ENCODE results near the gene RNF146.

The RNF146 gene

GRCh38 chr6:127282184-127282583 is 15.5 kb downstream of the RNF146 start:
- no peak for TF ChIP-seq EZH2phosphoT487 (IDR thresholded peaks at IDR 0.05; ENCODE audit: low read length)
- Histone ChIP-seq H3K27me3 (replicated peaks; ENCODE audit: insufficient read depth, low read length) (no peaks in the 10 kb centered on the region), H3K4me1 (ENCODE audit: low read length) (no peaks in the 10 kb centered on the region), H3K9me3 (replicated peaks; ENCODE audit: insufficient read depth, low read length) (no peaks in the 10 kb centered on the region), H3F3A (ENCODE audit: insufficient read depth, low read length) (no peaks in the 10 kb centered on the region), H3K9ac (ENCODE audit: low read length) (no peak overlapping the region), H3K4me2 (ENCODE audit: low read depth, low read length) (no peak overlapping the region), H2AFZ (ENCODE audit: low read length) (no peak overlapping the region), H3K9me2 (replicated peaks; ENCODE audit: insufficient read depth, low read length) (no peaks in the 10 kb centered on the region), H3K79me2 (ENCODE audit: low read length) (no peaks in the 10 kb centered on the region), H3K4me3 (ENCODE audit: low read length) (no peak overlapping the region), H3K27ac (ENCODE audit: low read length) (no peak overlapping the region), H4K20me1 (ENCODE audit: insufficient read depth, low read length) (no peaks in the 10 kb centered on the region), H3K36me3 (replicated peaks; ENCODE audit: insufficient read depth, low read length) (no peaks in the 10 kb centered on the region)
- DNase-seq = no peak

- no peaks in the 10 kb centered on the region for H3K36me3 ChIP-seq (replicated peaks; ENCODE audit: insufficient read depth, low read length)
- DNase-seq = no peak
- TF ChIP-seq CTCF (IDR thresholded peaks at IDR 0.05; ENCODE audit: low read length) = no peak
- H4K20me1 ChIP-seq (ENCODE audit: insufficient read depth, low read length) = no peaks in the 10 kb centered on the region
- H3K4me2 ChIP-seq (ENCODE audit: low read depth, low read length) = no peak overlapping the region
- no peak overlapping the region for H2AFZ ChIP-seq (ENCODE audit: low read length)
- no peaks in the 10 kb centered on the region for H3K4me1 ChIP-seq (ENCODE audit: low read length)
- peaks cover 2% of the 10 kb centered on the region; the same call in 1 of the 2 replicates for H3F3A ChIP-seq (ENCODE audit: insufficient read depth, low read length)
- H3K9me3 ChIP-seq (replicated peaks; ENCODE audit: insufficient read depth, low read length) = no peaks in the 10 kb centered on the region
- no peaks in the 10 kb centered on the region for H3K9me2 ChIP-seq (replicated peaks; ENCODE audit: insufficient read depth, low read length)
- no peak overlapping the region for H3K9ac ChIP-seq (ENCODE audit: low read length)
- no peaks in the 10 kb centered on the region for H3K27me3 ChIP-seq (replicated peaks; ENCODE audit: insufficient read depth, low read length)
- H3K79me2 ChIP-seq (ENCODE audit: low read length) = no peaks in the 10 kb centered on the region
- no peak overlapping the region for H3K27ac ChIP-seq (ENCODE audit: low read length)
- H3K4me3 ChIP-seq (ENCODE audit: low read length) = no peak overlapping the region
Measured at GRCh38 chr6:127288705-127289104, 22.0 kb downstream of the RNF146 start.

- no peaks in the 10 kb centered on the region for H3K4me1 ChIP-seq (ENCODE audit: low read length)
- H2AFZ ChIP-seq (ENCODE audit: low read length) = no peak overlapping the region
- no peak overlapping the region for H3K9ac ChIP-seq (ENCODE audit: low read length)
- H3K9me2 ChIP-seq (replicated peaks; ENCODE audit: insufficient read depth, low read length) = no peaks in the 10 kb centered on the region
- no peak for DNase-seq
- H3K4me2 ChIP-seq (ENCODE audit: low read depth, low read length) = no peak overlapping the region
- no peaks in the 10 kb centered on the region for H4K20me1 ChIP-seq (ENCODE audit: insufficient read depth, low read length)
- H3K4me3 ChIP-seq (ENCODE audit: low read length) = no peak overlapping the region
- peaks cover 2% of the 10 kb centered on the region; the same call in 1 of the 2 replicates for H3F3A ChIP-seq (ENCODE audit: insufficient read depth, low read length)
- no peak overlapping the region for H3K27ac ChIP-seq (ENCODE audit: low read length)
- 0 out of 2 replicates have a peak, but pooled peaks cover 3% of the 10 kb centered on the region for H3K36me3 ChIP-seq (replicated peaks; ENCODE audit: insufficient read depth, low read length)
- no peaks in the 10 kb centered on the region for H3K79me2 ChIP-seq (ENCODE audit: low read length)
- H3K9me3 ChIP-seq (replicated peaks; ENCODE audit: insufficient read depth, low read length) = no peaks in the 10 kb centered on the region
- TF ChIP-seq EZH2 (optimal IDR thresholded peaks at IDR 0.05; ENCODE audit: low read depth, low read length) = no peak
- TF ChIP-seq EZH2phosphoT487 (IDR thresholded peaks at IDR 0.05; ENCODE audit: low read length) = no peak
- no peak for TF ChIP-seq CTCF (IDR thresholded peaks at IDR 0.05; ENCODE audit: low read length)
- no peaks in the 10 kb centered on the region for H3K27me3 ChIP-seq (replicated peaks; ENCODE audit: insufficient read depth, low read length)
Measured at GRCh38 chr6:127289934-127290333, 23.3 kb downstream of the RNF146 start.

- Histone ChIP-seq H2AFZ (ENCODE audit: low read length) (no peak overlapping the region), H3K9ac (ENCODE audit: low read length) (no peak overlapping the region), H3K4me2 (ENCODE audit: low read depth, low read length) (no peak overlapping the region), H3K9me2 (replicated peaks; ENCODE audit: insufficient read depth, low read length) (no peaks in the 10 kb centered on the region), H3K9me3 (replicated peaks; ENCODE audit: insufficient read depth, low read length) (no peaks in the 10 kb centered on the region), H3K27me3 (replicated peaks; ENCODE audit: insufficient read depth, low read length) (no peaks in the 10 kb centered on the region), H3K79me2 (ENCODE audit: low read length) (no peaks in the 10 kb centered on the region), H3K36me3 (replicated peaks; ENCODE audit: insufficient read depth, low read length) (0 out of 2 replicates have a peak, but pooled peaks cover 3% of the 10 kb centered on the region), H4K20me1 (ENCODE audit: insufficient read depth, low read length) (no peaks in the 10 kb centered on the region), H3K4me1 (ENCODE audit: low read length) (no peaks in the 10 kb centered on the region), H3K27ac (ENCODE audit: low read length) (no peak overlapping the region), H3K4me3 (ENCODE audit: low read length) (no peak overlapping the region), H3F3A (ENCODE audit: insufficient read depth, low read length) (peaks cover 2% of the 10 kb centered on the region; the same call in 1 of the 2 replicates)
- DNase-seq = no peak
- TF ChIP-seq CTCF (IDR thresholded peaks at IDR 0.05; ENCODE audit: low read length) = no peak
Measured at GRCh38 chr6:127290391-127291265, 24.0 kb downstream of the RNF146 start.
